Activated CD8-positive, alpha-beta memory T cell treated with anti-CD3 and anti-CD28 coated beads for 48 hours (primary cell): ENCODE measurements around the gene EDIL3.

Source experiments
- DNase-seq, 3 experiments: peaks; one replicate each; pipeline ENCODE4 v3.0.0-alpha.2; 2020; ENCODE audit warnings: low read depth in 2 of 3, low spot score in 2 of 3

EDIL3 gene

DNA sequence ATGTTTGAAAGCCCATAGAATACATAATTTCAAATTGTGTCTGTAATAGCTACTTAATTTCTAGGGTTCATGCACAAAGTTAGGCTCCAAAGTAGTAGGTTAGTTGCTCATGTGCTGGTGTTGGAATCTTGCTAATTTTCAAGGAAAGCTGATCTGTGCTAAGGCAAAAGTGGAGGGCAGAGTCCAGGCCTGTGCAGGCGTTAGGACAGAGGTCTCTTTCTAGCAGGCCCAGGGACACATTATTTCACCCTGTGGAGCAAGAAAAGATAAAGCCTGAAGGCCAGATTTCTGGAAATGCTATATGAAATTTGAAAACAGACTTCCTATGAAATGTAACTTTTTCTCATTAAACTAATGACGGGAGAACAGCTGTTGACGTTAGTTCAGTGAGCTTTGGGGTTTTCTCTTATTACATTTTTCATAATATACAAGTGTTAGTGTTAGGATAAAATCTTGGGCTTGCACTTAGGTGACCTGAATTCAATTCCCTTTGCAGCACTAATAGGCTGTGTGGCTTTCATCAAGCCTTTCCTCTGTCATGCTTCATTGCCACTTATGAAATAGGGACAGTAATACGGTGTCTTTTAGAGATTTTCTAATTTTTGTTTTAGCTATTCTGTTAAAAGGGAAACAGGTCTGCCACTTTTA is 467.3 kb downstream of the EDIL3 start:
- DNase-seq, result no peak

DNA sequence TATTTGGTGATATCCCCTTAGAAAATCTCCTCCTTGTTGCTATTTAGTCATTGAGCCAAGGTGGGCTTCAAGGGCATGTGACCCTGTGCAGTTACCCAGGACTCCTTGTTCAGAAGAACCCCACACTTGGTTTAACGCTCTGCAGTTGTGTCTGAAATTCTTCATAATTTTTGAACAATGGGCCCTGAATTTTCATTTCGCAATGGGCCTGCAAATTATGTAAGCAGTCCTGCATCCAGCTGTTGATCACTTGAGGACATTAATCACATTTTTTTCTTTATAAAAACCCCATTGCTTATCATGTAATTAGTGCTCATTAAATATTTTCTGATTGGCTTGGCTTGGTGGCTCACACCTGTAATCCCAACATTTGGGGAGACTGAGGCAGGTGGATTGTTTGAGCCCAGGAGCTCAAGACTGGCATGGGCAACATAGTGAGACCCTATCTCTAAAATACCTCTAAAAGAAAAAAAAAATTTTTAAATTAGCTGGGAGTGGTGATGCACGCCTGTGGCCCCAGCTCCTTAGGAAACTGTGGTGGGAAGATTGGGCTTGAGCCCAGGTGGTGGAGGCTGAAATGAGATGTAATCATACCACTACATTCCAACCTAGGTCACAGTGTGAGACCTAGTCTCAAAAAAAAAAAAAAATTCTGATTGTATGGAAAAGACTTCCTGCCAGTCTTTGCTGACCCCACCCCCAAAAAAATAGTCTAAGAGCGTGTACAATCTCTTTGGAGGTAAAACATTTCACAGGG is 469.8 kb downstream of the EDIL3 start:
- no peak for DNase-seq

DNA sequence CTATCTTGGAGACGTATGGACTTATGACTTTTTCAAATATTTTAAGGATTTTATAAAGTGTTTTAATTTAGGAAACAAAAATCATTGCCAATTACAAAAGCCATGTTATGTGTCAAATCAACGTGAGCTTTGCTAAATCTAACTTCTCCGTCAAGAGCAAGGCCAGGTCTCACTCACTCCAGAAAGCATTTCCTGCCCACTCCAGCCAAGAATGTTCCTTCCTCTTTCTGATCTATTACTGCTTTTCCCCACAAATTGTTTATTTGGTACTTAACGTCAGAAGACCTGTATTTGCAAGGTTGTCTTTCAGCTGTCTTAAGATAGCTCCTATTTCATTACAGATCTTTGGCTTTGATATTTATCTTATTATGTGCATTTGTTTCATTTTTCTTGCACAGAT is 470.5 kb downstream of the EDIL3 start:
- DNase-seq, result no peak

DNA sequence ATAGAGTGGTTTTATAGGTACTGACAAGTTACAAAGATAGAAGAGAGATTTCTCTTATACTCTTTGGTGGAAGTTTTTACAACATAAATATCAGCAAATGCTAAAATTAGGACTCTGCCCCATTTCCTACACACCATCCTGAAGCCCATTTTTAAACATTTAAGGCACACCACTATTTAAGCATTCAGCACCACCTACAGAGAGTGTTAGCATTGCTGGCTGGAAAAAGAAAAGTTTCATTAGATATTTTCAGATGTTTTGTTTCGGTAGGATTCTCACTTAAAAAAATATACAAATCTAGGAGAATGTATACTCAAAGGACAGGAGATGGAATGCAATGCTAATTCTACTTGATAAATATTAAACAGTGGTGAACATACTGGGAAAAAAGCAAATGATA is 471.1 kb downstream of the EDIL3 start:
- no peak for DNase-seq

DNA sequence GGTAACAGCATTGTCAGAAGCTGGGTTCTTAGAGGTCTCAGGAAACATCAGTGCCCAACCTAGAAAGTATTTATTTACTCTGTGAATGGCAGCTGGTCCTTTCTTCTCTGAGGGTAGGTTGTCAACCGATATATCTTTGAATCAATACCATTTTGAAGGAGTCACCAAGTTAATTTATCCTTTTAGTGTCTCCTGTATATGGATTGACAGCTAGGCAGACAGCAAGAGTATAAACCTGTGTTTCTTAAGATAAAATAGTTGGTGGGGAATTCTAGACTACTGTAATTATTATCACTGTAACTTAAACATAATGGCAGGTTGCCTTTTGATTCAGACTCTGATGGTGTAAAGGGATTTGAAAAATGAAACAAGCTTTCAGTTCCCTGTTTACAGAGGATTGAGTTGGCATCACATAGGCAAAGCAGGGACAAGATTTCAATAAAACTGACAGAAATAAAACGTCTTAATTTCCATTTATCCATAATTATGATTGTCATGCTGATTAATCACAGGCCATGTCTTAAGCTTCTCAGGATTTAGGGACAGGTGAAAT is 473.2 kb downstream of the EDIL3 start:
- no peak for DNase-seq

DNA sequence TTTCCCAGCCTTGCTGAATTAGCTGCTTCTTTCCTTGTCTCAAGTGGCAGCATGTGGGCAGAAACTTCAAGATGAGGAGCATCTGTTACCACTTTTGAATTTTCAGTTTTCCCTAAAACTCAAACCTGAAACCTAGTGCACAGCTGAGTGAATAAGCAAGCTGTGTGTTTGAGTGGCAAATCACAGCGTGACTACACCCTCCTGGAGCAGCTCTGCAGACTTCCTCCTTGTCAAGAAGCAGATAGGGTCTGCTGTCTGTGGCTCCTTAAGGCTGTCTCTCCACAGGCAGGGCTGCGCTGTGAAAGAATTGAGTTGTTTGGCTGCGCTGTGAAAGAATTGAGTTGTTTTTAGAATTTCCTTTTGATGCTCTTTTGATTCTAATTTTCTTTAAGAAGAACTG is 484.4 kb downstream of the EDIL3 start:
- DNase-seq, result no peak

DNA sequence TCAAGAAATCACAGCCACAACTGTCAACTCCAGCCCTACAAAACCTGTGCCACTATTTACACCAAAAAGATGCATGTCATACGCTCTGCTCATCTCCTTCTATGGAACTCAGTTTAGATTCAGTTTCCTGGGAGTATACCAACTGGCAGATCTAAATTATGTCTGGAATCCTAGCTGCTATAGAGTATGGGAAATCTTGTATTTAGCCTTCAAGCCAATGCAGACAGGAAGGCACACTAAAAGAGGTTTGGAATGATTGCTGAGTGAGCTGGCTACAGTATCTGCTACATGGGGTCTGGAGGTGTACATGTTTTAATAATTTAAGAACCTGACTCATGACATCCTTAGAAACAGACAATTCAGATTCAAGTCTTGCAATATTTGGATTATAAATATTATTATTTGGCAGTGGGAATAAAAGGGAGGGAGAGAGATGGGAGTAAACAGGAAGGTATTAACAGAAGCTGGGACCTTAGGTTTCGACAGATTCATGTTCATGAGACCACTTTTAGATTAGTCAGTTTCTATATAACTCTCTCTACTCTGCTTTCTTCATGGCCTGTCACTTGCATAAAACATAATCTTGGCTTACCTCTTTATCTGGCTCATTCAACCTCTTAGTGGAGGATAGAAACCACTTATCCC is 485.2 kb downstream of the EDIL3 start:
- DNase-seq, result no peak

DNA sequence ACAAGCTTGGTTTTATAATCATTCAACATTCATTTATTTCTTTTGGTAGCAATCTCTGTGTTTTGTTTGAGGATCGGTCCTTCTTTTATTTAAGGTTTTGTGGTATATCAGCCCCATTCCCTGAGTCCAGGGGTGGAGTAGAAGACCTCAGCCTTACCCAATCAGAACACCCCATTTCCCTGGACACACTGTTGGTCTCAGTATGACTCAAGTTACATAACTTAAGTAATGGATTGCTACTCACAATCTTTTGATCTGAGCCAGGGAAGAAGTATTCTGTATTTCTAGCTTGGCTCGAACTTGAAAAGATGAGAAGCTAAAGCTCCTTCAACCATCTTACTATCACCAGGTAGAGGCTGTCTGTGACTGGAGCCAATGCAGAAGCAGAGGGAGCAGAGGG is 488.8 kb downstream of the EDIL3 start:
- DNase-seq, result no peak

DNA sequence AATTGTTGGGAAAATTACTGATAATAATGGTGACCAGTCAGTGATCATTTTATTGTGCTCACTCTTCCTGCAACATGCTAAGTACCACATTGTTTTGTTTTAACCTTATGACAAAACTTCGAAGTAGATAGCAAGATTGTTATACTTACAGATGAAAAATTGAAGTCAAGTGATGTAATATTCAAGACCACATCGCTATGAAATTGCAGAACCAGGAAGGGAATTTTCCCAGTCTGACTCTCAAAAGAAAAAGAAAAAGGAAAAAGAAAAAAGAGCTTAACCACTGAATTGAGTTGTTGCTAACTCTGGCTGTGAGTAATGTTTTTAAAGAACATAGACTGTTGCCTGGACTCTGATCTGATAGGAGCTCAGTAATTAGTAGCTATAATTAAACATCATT is 493.4 kb downstream of the EDIL3 start:
- DNase-seq, result no peak
